GM12878 (cell line): ENCODE measurements around the gene GAS6. TPM values are rescaled to one million over a fixed set of nuclear protein-coding genes. Genes with fewer than 3 reads are reported as not detected.
"Not testable (repeated sequence)": the region's sequence is repeated elsewhere in the genome, so short reads cannot be mapped to it uniquely, and the experiment has no call there.

Source experiments
- ATAC-seq: fragments of 200-7000 bp; cut with Tn5 transposase; 3 replicates; pipeline ENCODE4 v1.9.1; 2020; ENCODE audit warnings: mild to moderate bottlenecking, moderate library complexity
- BruUV-seq: library from RNA; stranded (reverse); fragments of 400-500 nt; replicated peaks from 2 replicates; lab custom pipeline; 2021; lab: Mats Ljungman, UMichigan
- CTCF ChIA-PET: fragments of 300-600 bp; sonication (Branson Sonifier 250); formaldehyde crosslinking; extraction: SDS; loops from one replicate; lab custom pipeline; 2021; ENCODE audit warnings: inconsistent platforms; lab: Yijun Ruan, JAX
- POLR2A ChIA-PET: fragments of 350-600 bp; formaldehyde crosslinking; extraction: SDS; loops from one replicate; lab custom pipeline; 2021; ENCODE audit warnings: inconsistent platforms; lab: Charles Lee
- RAD21 ChIA-PET: fragments of 300-600 bp; sonication (Branson Sonifier 250); formaldehyde crosslinking; loops from one replicate; lab custom pipeline; 2023; ENCODE audit warnings: antibody characterized with exemption; ENCODE audit not compliant: unreplicated experiment; lab: Charles Lee
- SMC1A ChIA-PET: fragments of 300-600 bp; sonication (Branson Sonifier 250); formaldehyde crosslinking; loops from one replicate; lab custom pipeline; 2023; ENCODE audit not compliant: unreplicated experiment, uncharacterized antibody; lab: Charles Lee
- DNase-seq: peaks from one replicate; pipeline ENCODE4 v3.0.0-alpha.2; 2011; ENCODE audit warnings: low read depth, low spot score
- FAIRE-seq: peaks from 3 replicates; lab custom pipeline; 2011; peaks lifted over from hg19 to GRCh38; lab: Jason Lieb, UNC
- H2AFZ ChIP-seq: 2 replicates; pipeline ENCODE4 v1.6.0; 2011; ENCODE audit warnings: low read depth, low read length, control low read depth; ENCODE audit not compliant: control insufficient read depth
- H3K27ac ChIP-seq: 2 replicates; pipeline ENCODE4 v1.5.1; 2011; ENCODE audit warnings: control low read depth; ENCODE audit not compliant: control insufficient read depth, insufficient read depth
- H3K27me3 ChIP-seq, 2 experiments: replicated peaks in 1 of 2; 2 replicates each; pipeline versions ENCODE4 v1.6.0 to v1.6.1; 2011; ENCODE audit warnings: low read length in 1 of 2; ENCODE audit not compliant: control insufficient read depth in 2 of 2, insufficient read depth in 2 of 2
- H3K36me3 ChIP-seq, 2 experiments: 2 replicates each; pipeline ENCODE4 v1.5.1; 2011; ENCODE audit warnings: low read length in 1 of 2; ENCODE audit not compliant: control insufficient read depth in 2 of 2, insufficient read depth in 2 of 2
- H3K4me1 ChIP-seq: 2 replicates; pipeline ENCODE4 v1.6.1; 2011; ENCODE audit warnings: mild to moderate bottlenecking, low read length, moderate library complexity, mixed read lengths; ENCODE audit not compliant: control insufficient read depth, insufficient read depth
- H3K4me2 ChIP-seq: 2 replicates; pipeline ENCODE4 v1.6.0; 2011; ENCODE audit warnings: control low read depth; ENCODE audit not compliant: control insufficient read depth, insufficient read depth
- H3K4me3 ChIP-seq: fragments of 200-600 bp; sonication (generic); 2 replicates; pipeline ENCODE4 v1.5.1; 2016
- H3K79me2 ChIP-seq: 2 replicates; pipeline ENCODE4 v1.6.0; 2011; ENCODE audit warnings: low read length; ENCODE audit not compliant: control insufficient read depth, insufficient read depth
- H3K9ac ChIP-seq: 2 replicates; pipeline ENCODE4 v1.8.0; 2011; ENCODE audit warnings: low read length, control low read depth, mixed read lengths; ENCODE audit not compliant: control insufficient read depth, insufficient read depth
- H3K9me3 ChIP-seq: replicated peaks from 3 replicates; pipeline ENCODE4 v1.5.1; 2011; ENCODE audit warnings: mild to moderate bottlenecking, low read length; ENCODE audit not compliant: control insufficient read depth, insufficient read depth
- H4K20me1 ChIP-seq: 2 replicates; pipeline ENCODE4 v1.6.0; 2011; ENCODE audit not compliant: control insufficient read depth, insufficient read depth
- CHD2 ChIP-seq: IDR thresholded peaks from 2 replicates; pipeline ENCODE4 v1.6.1; 2011; ENCODE audit warnings: low read depth, low read length, improper control_type of control experiment, borderline replicate concordance
- DPF2 ChIP-seq: fragments of 450-650 bp; IDR thresholded peaks from 2 replicates; pipeline ENCODE4 v1.6.1; 2017; ENCODE audit warnings: mild to moderate bottlenecking
- MAX ChIP-seq: IDR thresholded peaks from 2 replicates; pipeline ENCODE4 v1.6.1; 2012; ENCODE audit warnings: low read depth, low read length, improper control_type of control experiment
- MXI1 ChIP-seq: fragments of 150-350 bp; IDR thresholded peaks from 2 replicates; pipeline ENCODE4 v1.6.1; 2011; ENCODE audit warnings: low read depth, mild to moderate bottlenecking, inconsistent platforms, low read length, improper control_type of control experiment
- MYB ChIP-seq: fragments of 150-350 bp; IDR thresholded peaks from 2 replicates; pipeline ENCODE4 v1.6.1; 2014; ENCODE audit warnings: mild to moderate bottlenecking, low read depth, low read length, borderline replicate concordance
- PAX8 ChIP-seq: fragments of 450-650 bp; IDR thresholded peaks from 2 replicates; pipeline ENCODE4 v1.6.1; 2017; ENCODE audit warnings: mild to moderate bottlenecking, moderate library complexity
- RUNX3 ChIP-seq: IDR thresholded peaks from 2 replicates; pipeline ENCODE4 v1.6.1; 2012; ENCODE audit warnings: low read length, inconsistent platforms
- ZBTB40 ChIP-seq: fragments of 450-650 bp; IDR thresholded peaks from 2 replicates; pipeline ENCODE4 v1.6.1; 2016; ENCODE audit warnings: mild to moderate bottlenecking, moderate library complexity, borderline replicate concordance
- WGBS: methylation state at CpG from one replicate; pipeline ENCODE4 v1.1.6; 2016; ENCODE audit warnings: low lambda C conversion rate; ENCODE audit not compliant: insufficient replicate concordance, insufficient coverage; ENCODE audit errors: missing lambda C conversion rate; 5-methylcytosine and 5-hydroxymethylcytosine counted together
- in situ Hi-C: fragments of 300-500 bp; cut with MboI; formaldehyde crosslinking; loops from 9 replicates; pipeline ENCODE4 v1.14.3; 2018; ENCODE audit warnings: mixed read lengths
- intact Hi-C: fragments of 100-400 bp; cut with micrococcal nuclease; formaldehyde crosslinking; loops from one replicate; pipeline ENCODE4 v1.14.2; 2022; ENCODE audit not compliant: unreplicated experiment
- polyA plus RNA-seq, 11 experiments: library from polyadenylated mRNA; depleted of rRNA in 4 of 11; unstranded in 6 of 11; stranded (reverse) in 5 of 11; fragments of >200 nt; fragmentation: Nextera tagmentation in 4 of 11; fragmentation: Illumina TruSeq in 1 of 11; extraction: Ambion mirVana in 4 of 11; extraction: Trizol in 1 of 11; gene quantifications; 1 replicate in 1 of 11; 2 replicates in 10 of 11; pipeline versions ENCODE4 v1.2.1 to v1.2.3, GENCODE V29; 2011 to 2016; ENCODE audit warnings: inconsistent platforms in 2 of 11, missing spikeins in 2 of 11, low read depth in 1 of 11
- total RNA-seq, 4 experiments: library from RNA; depleted of rRNA in 3 of 4; stranded (reverse); fragments of >200 nt in 3 of 4; fragmentation: Illumina TruSeq in 1 of 4; extraction: Trizol in 1 of 4; gene quantifications; 2 replicates each; pipeline versions ENCODE4 v1.2.1 to v1.2.3, GENCODE V29; 2013 to 2021

The GAS6 gene
- total and polyA plus RNA-seq, 10 of the 15 experiments (the other 5 are each of a cell fraction or from before 2014, with no cell fraction given): 0.03 to 0.59 (median 0.10) TPM; not detected in 2

GRCh38 chr13:113826446-113826845 is 37.4 kb downstream of the GAS6 start:
- H3K36me3 ChIP-seq, ATAC-seq, H2AFZ ChIP-seq, POLR2A ChIA-PET, SMC1A ChIA-PET, H4K20me1 ChIP-seq, CTCF ChIA-PET, H3K9ac ChIP-seq, H3K27me3 ChIP-seq, FAIRE-seq, H3K4me2 ChIP-seq, intact Hi-C loops, H3K4me1 ChIP-seq, BruUV-seq, DNase-seq, H3K4me3 ChIP-seq, RAD21 ChIA-PET, H3K27ac ChIP-seq, H3K9me3 ChIP-seq, in situ Hi-C loops, H3K79me2 ChIP-seq: not testable (repeated sequence)
- WGBS: 89% methylated on average over 16 of the region's 35 CpGs

- in situ Hi-C loops (no loop called here), intact Hi-C loops (no loop called here)
- no peak overlapping the region for H2AFZ ChIP-seq
- BruUV-seq: no TSS peak
- ATAC-seq: no peak
- no peak for DNase-seq
- FAIRE-seq: no peak
- H4K20me1 ChIP-seq: no peaks in the 10 kb centered on the region
- no peak overlapping the region for H3K27ac ChIP-seq
- H3K4me2 ChIP-seq: no peak overlapping the region
- no peaks in the 10 kb centered on the region for H3K27me3 ChIP-seq
- RAD21 ChIA-PET: no interaction called here
- H3K4me3 ChIP-seq: no peak overlapping the region
- no peaks in the 10 kb centered on the region for H3K4me1 ChIP-seq
- POLR2A ChIA-PET: no interaction called here
- no peaks in the 10 kb centered on the region for H3K79me2 ChIP-seq
- no peaks in the 10 kb centered on the region for H3K9me3 ChIP-seq
- H3K36me3 ChIP-seq: no peaks in the 10 kb centered on the region
- WGBS: 94% methylated on average over 15 of the region's 16 CpGs
- no peak overlapping the region for H3K9ac ChIP-seq
- CTCF ChIA-PET: no interaction called here
- TF ChIP-seq DPF2 (no peak), RUNX3 (no peak), PAX8 (no peak), CHD2 (no peak), MAX (no peak), MYB (no peak), ZBTB40 (no peak), MXI1 (no peak)
- SMC1A ChIA-PET: no interaction called here
Observed at GRCh38 chr13:113825841-113826240, 38.0 kb downstream of the GAS6 start.
